SK-N-SH (cell line): ENCODE measurements around the gene KCTD15.

Source experiments
- CTCF ChIP-seq: fragments of 200-600 bp; sonication (generic); IDR thresholded peaks from 2 replicates; pipeline ENCODE4 v1.6.1; 2017; ENCODE audit warnings: antibody characterized with exemption, mild to moderate bottlenecking, moderate library complexity
- EZH2phosphoT487 ChIP-seq: fragments of 200-600 bp; sonication (generic); IDR thresholded peaks from 2 replicates; pipeline ENCODE4 v1.6.1; 2017; ENCODE audit warnings: low read depth, mixed run types, mild to moderate bottlenecking, antibody characterized with exemption, moderate library complexity, borderline replicate concordance
- RFX5 ChIP-seq: IDR thresholded peaks from 2 replicates; pipeline ENCODE4 v1.6.1; 2012; ENCODE audit warnings: mild to moderate bottlenecking, improper control_type of control experiment, low read length
- RXRA ChIP-seq: IDR thresholded peaks from 2 replicates; pipeline ENCODE4 v1.4.0; 2012; ENCODE audit warnings: low read depth, mild to moderate bottlenecking, borderline replicate concordance
- TAF1 ChIP-seq: IDR thresholded peaks from 2 replicates; pipeline ENCODE4 v1.6.1; 2012; ENCODE audit warnings: low read depth, mild to moderate bottlenecking, low read length, moderate library complexity, borderline replicate concordance
- TCF12 ChIP-seq: IDR thresholded peaks from 2 replicates; pipeline ENCODE4 v1.4.0; 2012
- USF1 ChIP-seq: IDR thresholded peaks from 2 replicates; pipeline ENCODE4 v1.4.0; 2012; ENCODE audit warnings: low read depth, borderline replicate concordance
- YY1 ChIP-seq: IDR thresholded peaks from 2 replicates; pipeline ENCODE4 v1.4.0; 2012; ENCODE audit warnings: low read depth, mild to moderate bottlenecking

GRCh38 chr19:33840783-33841182, 44.1 kb downstream of the KCTD15 start:
- no peak for TF ChIP-seq TAF1
- no peak for TF ChIP-seq YY1
- no peak for TF ChIP-seq RXRA
- TF ChIP-seq EZH2phosphoT487, result no peak
- TF ChIP-seq CTCF, result no peak
- TF ChIP-seq RFX5, result no peak
- no peak for TF ChIP-seq TCF12
- no peak for TF ChIP-seq USF1
